Right forelimb (tissue), 1 donor: ENCODE measurements around the gene DNPEP.

ENCODE experiments used
- DNase-seq: peaks from one replicate; pipeline ENCODE4 v3.0.0-alpha.2; 2018

Gene DNPEP

DNA sequence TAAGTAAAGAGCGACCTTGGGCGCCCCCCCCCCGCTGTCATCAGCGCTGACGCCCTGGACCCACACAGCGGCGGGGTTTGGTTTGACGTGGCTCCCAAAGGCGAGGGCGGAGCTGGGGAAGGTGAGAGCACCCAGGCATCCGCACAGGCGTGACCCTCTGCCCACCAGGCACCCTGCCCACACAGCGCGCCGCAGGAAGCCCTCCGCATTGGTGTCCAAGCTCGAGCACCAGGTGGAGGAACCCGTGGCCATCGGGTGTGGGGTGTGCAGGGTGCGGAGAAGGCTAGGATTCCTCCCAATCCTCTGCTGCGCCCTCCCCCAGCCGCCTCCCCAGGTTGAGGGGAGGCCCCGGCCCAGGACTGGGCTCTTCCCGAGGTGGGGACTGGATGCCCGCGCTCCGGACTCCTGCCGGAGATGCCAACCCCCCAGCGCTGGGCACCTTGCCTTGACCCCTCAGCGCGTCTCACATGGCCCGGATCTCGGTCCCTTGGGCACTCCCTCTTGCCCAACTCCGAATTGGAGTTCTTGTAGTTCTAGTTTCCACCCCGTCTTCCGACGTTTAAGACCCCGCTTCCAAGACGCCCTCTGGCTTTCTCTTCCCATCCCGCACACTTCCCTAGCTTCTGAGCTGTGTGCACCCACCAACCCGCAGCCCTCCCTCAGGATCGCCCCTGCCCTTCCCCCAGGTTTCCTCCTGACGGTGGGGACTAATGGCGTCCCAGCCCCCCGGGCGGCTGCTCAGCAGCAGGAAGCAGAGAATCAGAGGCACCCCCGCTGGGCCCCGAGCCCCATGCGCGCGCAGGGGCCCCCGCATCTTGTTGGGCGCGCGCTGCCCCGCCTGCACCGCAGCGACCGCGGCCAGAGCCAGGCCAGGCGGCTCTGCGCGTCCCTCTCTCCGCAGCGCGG is 29.3 kb downstream of the DNPEP start:
- DNase-seq = no peak

DNA sequence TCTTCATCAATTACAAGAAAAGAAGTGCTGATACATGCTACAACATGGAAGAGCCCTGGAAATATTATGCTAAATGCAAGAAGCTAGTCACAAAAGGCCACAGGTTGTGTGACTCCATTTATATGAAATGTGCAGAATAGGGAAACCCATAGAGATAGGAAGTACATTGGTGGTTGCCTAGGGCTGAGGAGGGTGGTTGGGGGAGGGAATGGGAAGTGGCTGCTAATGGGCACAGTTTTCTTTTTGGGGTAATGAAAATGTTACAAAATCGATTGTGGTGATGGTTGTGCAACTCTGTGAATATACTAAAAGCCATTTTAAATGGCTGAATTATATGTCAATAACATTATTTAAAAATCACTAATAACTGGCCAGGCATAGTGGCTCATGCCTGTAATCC is 30.9 kb downstream of the DNPEP start:
- no peak for DNase-seq

DNA sequence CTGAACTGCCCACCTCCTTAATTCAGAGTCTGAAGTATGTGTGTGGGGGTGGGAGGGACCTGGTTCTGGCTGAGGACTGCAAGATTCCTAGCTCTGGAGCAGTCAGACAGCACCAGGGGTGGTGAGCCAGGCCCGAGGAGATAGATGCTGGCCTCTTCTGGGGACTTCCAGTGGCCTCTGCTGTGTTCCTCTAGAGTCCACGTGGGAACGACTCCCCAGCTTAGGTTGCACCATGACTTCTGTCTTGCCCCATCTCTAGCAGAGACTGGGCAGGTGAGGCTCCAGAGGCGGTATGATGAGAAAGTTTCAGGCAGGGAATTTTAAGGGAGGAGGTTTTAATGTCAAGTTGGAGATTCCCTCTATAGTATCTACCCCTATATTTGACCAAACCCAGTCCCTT is 33.1 kb downstream of the DNPEP start:
- no peak for DNase-seq

DNA sequence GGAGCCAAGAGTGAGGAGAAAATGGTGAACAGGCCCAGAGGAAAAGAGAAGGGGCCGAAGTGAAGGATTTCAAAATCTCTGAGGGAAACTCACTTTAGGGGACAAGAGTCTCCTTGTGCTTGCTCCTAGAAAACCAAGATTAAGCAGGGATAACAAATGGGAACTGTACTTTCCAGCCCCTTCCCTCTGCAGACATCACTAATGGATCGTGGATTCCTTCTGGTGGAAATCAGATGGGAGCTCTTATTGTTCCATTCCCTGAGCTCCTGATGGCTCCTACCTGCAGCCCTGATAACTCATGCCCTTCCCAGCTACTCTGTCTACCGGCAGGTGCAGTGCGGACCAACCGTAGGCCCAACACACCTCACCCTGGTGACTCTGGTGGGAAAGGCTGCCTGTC is 34.6 kb downstream of the DNPEP start:
- DNase-seq = no peak

DNA sequence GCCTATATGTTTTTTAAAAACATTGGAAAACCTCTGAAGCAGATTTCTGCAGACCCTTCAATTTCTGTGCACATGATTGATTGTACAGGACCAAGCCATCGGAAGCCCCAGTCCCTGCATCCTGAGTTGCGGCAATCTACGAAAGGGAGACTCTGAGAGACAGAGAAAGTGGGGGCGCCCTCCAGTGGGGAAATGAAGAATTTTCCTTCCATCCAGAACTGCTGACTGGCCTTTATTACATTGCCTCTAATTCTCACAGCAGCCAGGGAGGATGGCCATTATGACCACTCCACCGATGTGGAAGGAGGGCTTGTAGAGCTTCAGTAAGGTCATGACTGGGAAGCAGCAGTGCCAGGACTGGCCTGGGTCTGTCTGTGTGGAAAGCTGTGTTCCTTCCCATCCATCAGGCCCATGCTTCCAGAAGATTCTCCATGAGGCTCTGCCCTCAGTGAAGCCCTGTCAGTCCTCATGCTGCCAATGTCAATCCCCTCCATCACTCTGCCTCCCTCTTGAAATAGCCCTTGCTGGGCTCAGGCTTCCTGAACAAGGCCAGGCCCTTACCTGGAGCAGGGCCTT is 35.2 kb downstream of the DNPEP start:
- DNase-seq = no peak

DNA sequence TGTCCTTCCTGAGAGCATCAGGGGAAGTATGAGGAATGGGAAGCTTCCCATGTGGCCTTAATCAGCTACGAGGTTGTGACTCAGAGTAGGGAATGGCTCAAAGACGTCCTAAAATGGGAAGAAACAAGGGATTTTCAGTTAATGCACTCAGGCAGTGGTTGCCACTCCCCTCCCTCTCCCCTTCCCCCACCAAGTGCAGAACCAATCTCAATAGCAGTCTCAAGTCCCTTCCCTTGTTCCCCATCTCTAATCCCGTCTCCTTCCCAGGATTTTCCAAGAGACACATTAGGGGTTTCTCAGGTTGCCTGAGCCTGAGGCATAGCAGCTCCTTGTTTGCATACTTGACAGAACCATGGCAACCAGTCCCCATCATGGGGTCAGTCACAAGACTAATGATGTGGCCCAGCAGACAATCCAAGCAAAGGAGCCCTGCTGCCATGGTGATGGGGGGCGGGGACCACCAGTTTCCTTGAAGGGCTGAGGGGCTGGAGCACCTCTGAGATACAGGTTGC is 36.9 kb downstream of the DNPEP start:
- DNase-seq = no peak

DNA sequence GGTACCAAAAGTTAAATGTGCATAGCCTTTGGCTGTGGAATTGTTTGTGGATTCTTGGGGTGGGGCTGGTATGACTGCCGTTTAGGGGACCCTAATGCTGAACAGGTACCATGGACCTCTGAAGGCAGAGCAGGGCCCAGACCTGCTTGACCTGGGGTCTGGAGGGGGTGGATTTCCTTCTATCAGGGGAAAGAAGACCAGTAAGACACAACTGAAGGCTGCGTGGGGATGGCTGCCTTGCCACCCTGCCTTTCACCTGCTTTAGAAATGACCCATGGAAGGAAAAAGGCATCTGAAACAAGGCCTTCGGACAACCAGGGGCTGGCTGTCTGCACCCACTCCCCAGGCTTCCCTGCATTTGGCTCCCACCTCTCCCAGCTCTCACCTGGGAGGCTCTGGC is 37.5 kb downstream of the DNPEP start:
- no peak for DNase-seq

DNA sequence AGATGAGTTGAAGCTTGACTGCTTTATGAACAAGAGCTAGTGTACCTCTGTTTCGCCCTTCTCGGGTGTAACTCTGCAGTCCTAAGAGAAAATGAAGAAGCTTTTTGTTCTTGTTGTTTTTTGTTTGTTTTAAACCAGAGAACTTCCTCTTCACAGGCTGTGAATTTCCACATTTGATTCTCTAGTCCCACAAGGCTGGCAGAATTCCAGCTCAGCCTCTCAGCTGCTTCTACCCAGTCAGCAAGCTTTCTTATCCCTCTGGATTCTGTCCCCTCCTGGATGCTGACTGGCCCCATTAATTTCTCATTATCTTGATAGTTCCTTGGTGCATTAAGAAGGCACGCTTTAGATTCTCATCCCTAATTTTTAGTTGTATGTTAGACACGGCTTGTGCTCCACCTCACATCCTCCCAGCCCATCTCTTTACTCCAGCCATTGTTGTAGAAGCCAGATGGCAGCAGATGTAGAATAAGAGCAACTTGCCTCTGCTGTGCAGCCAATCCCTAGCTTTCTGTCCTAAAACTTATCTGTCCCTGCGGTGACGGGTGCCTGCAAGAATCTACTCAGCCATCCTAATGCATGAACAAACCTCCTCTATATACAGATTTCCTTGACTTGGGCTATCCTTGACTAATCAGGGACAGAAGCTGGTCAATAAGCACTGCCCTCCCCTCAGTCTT is 42.8 kb downstream of the DNPEP start:
- no peak for DNase-seq

DNA sequence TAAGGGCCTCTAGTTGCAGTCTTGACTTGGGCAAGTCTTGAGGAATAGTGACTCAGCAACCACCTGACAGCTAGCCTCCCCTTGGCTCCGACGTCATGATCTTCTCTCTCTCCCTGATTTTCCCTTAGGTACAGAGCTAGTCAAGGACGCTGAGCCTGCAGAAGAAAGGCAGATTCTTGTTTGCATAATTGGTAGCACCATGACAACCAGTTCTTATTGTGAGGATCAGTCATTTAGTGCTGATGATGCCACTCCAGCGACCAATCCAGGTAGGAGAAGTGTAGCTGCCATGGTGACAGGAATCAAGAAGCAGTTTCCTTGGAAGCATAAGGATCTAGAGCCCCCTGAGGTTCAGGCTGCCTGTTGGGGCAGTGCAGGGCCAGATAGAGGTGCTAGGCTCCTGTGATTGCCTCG is 52.3 kb downstream of the DNPEP start:
- no peak for DNase-seq

DNA sequence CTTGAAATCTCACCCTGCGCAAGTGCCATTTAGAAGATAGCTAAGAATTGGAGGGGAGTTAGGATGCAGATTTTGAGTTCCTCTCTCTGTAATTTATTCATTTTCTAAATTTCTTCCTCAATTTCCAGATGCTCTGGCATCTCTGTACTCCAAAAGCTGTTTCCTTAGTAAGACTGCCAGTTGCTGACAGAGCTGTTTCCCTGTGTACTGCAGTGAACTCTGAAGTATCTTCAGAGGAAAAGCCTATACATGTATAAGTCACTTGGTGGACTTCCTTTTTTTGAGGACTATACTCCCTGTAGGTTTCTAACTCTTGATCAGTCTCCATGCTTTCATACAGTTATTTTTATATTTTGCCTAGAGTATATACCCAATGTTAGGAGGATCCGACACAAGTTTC is 53.6 kb downstream of the DNPEP start:
- no peak for DNase-seq

DNA sequence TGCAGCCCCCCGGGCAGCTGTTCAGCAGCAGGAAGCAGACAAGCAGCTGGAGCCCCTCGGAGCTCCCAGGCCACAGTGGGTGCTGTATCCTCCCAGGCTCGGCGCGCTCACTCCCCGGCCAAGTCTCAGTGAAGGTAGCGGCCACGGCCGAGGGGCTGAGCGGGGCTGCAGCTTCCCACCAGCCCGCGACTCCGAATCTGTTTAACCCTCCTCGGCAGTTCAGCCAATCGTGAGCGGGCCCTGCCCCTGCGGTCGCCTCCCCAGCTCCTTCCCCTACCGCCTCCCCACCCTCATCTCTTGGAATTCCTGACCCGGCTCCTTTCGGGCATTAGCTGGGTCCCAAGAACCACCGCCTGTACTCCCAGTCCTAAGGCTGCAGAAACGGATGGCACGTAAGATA is 55.2 kb downstream of the DNPEP start, which contains the start of gene RESP18:
Gene RESP18 (minus strand): TSS at position 203 of the 400 bp plus-strand sequence.
- DNase-seq = no peak

DNA sequence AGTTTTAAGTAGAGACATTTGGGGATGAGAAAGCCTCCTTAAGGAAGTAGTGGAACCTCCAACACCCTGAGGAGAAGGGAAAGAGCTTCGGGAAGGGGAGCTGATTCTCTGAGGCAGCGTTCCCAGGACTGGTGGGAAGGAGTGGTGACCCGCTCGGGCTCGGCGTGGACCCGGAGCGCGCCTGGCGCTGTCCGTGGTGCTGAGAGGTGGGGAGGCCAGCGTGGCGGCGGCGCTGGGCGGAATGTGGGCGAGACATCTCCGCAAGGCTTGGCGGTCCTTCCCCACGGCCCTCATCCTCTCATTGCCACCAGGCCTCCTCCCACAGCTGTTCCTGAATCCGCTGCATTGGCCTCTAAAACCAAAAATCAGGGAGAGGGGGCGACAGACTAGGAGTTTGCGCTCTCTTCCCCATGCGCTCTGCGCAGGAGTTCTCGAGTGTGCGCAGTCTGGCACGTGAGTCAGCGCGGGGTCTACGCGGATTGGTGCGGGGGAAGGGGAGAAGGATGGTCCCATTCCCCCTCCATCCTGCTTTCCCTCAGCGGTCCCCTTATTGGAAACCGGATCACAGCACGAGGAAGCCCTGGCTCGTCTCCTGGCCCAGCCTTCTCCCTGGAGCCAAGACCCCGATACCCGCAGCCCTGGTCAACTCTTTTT is 56.0 kb downstream of the DNPEP start:
- peak; percentile 79 for DNase-seq

DNA sequence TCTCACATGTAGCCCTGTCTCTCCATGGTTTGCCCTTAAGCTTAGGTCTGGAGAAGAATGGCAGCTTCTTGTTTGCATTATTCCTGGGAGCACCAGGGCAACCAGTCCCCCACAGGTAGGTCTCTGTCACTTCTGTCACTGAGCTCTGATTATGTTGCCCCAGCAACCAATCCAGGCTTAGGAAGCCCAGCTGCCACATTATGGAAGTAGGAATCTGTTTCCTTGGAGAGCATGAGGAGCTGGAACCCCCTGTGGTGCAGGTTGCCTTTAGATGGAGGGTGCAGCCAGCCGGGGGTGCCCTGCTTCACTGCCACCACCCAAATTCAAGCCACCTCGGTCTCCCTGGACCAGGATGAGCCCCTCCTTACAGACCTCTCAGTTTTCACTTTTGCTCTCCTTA is 60.0 kb downstream of the DNPEP start:
- no peak for DNase-seq

DNA sequence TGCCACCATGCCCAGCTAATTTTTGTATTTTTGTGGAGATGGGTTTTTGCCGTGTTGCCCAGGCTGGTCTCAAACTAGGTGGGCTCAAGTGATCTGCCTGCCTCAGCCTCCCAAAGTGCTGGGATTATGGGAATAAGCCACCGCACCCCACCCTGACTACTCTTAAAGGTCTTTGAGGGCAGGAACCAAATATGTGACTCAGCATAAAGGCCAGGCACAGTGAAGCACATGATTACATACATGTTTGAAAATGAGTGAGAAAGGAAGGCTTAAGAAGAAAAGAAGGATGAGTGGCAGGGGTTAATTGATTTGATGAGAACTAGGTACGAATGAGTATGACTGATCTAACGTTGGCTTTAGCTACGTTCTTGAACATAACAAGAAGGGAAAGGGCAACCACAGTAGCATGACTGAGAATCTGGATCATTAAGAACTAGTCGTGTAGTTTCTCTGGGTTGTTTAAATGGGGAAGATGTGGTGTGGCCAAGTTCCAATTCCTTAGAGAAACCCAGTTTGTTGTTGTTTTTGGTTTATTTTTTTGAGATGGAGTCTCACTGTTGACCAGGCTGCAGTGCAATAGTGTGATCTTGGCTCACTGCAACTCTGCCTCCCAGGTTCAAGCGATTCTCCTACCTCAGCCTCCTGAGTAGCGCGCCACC is 61.9 kb downstream of the DNPEP start:
- no peak for DNase-seq

DNA sequence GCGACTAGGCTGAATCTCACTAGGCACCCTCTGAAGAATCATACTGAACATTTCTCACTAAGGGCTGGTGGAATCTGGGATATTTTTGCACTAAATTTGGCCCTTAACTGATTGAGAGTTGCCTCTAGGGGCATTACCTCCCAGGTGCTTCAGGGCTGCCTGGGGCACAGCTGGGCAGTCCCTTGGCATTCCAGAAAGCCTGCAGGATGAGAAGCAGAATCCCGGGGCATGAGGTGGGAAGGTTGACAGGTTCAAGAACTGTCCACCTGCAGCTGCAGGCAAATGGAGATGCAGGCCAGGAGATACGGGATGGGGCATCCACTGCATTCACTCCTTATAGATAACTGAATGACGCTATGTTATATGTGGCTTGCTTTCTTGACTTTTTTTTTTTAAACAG is 62.6 kb downstream of the DNPEP start:
- no peak for DNase-seq

DNA sequence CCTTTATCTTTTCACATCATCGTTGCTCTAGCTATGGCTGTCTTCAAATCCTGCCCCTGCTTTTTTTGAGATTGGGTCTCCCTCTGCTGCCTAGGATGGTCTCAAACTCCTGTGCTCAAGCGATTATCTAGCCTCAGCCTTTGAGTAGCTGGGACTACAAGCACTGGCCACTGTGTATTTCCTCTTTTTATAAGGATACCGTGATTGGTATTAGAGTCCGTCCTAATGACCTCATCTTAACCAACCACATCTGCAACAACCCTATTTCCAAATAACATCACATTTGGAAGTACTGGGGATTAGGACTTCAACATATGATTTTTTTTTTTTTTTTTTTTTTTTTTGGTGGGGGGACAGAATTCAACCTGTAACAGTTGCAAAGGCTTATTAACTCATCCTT is 64.3 kb downstream of the DNPEP start:
- DNase-seq = no peak
